Measurements from ENCODE around the gene DTD1. TPM values are rescaled to one million over a fixed set of nuclear protein-coding genes. Genes with fewer than 3 reads are reported as not detected.

Gene DTD1
- total RNA-seq, 3 donors from 2014 or later, result 24.1 to 34.6 (median 26.2) TPM

- DNase-seq (ENCODE audit: low spot score in 2 of 2), result no peak
- Histone ChIP-seq H3K4me3 (no peak overlapping the region), H3K27ac (no peak overlapping the region), H3K27me3 (no peaks in the 10 kb centered on the region), H3K36me3 (no peaks in the 10 kb centered on the region), H3K9me3 (no peaks in the 10 kb centered on the region), H3K4me1 (no peaks in the 10 kb centered on the region)
- intact Hi-C loops (cut with DNase I; ENCODE audit: low total_unique reads), result no loop called here
- TF ChIP-seq POLR2A (IDR thresholded peaks at IDR 0.05), result no peak
Measured at GRCh38 chr20:18721551-18722115, 133.8 kb downstream of the DTD1 start.

DNA sequence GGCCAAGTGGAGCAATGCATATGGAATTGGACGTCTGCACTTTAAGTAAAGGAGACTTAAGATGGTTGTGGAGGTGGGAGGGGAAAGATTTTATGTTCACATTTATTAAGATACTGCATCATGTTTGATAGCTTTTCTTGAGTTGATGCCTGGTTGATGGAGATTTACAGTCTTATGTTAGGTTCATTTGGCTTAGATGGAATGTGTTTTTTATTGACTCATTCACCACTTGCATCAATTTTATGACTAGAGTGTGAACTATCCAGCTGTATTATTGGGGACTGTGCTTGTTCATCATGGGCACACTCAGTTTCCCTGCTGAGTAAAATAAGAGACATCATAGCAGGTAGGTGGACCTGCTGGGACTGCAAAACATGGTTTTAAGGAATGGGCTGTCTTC lies 134.5 kb downstream of the DTD1 start:
- no peak for DNase-seq (ENCODE audit: low spot score in 2 of 2)
- Histone ChIP-seq H3K36me3 (no peaks in the 10 kb centered on the region), H3K9me3 (no peaks in the 10 kb centered on the region), H3K27me3 (no peaks in the 10 kb centered on the region), H3K4me1 (no peaks in the 10 kb centered on the region), H3K4me3 (no peak overlapping the region), H3K27ac (no peak overlapping the region)
- TF ChIP-seq POLR2AphosphoS5 (IDR thresholded peaks at IDR 0.05) (no peak), POLR2A (IDR thresholded peaks at IDR 0.05) (no peak)
- intact Hi-C loops (cut with DNase I; ENCODE audit: low total_unique reads), result no loop called here

GRCh38 chr20:18724077-18724476 lies 136.2 kb downstream of the DTD1 start:
- Histone ChIP-seq H3K36me3 (no peaks in the 10 kb centered on the region), H3K27ac (no peak overlapping the region), H3K27me3 (no peaks in the 10 kb centered on the region), H3K4me3 (no peak overlapping the region), H3K4me1 (no peaks in the 10 kb centered on the region), H3K9me3 (no peaks in the 10 kb centered on the region)
- TF ChIP-seq POLR2A (IDR thresholded peaks at IDR 0.05) (no peak), POLR2AphosphoS5 (IDR thresholded peaks at IDR 0.05) (no peak)
- TF ChIP-seq, protein P1, sequence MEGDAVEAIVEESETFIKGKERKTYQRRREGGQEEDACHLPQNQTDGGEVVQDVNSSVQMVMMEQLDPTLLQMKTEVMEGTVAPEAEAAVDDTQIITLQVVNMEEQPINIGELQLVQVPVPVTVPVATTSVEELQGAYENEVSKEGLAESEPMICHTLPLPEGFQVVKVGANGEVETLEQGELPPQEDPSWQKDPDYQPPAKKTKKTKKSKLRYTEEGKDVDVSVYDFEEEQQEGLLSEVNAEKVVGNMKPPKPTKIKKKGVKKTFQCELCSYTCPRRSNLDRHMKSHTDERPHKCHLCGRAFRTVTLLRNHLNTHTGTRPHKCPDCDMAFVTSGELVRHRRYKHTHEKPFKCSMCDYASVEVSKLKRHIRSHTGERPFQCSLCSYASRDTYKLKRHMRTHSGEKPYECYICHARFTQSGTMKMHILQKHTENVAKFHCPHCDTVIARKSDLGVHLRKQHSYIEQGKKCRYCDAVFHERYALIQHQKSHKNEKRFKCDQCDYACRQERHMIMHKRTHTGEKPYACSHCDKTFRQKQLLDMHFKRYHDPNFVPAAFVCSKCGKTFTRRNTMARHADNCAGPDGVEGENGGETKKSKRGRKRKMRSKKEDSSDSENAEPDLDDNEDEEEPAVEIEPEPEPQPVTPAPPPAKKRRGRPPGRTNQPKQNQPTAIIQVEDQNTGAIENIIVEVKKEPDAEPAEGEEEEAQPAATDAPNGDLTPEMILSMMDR (IDR thresholded peaks at IDR 0.05), result no peak
- intact Hi-C loops (cut with DNase I; ENCODE audit: low total_unique reads), result no loop called here
- no peak for DNase-seq (ENCODE audit: low spot score in 2 of 2)

DNA sequence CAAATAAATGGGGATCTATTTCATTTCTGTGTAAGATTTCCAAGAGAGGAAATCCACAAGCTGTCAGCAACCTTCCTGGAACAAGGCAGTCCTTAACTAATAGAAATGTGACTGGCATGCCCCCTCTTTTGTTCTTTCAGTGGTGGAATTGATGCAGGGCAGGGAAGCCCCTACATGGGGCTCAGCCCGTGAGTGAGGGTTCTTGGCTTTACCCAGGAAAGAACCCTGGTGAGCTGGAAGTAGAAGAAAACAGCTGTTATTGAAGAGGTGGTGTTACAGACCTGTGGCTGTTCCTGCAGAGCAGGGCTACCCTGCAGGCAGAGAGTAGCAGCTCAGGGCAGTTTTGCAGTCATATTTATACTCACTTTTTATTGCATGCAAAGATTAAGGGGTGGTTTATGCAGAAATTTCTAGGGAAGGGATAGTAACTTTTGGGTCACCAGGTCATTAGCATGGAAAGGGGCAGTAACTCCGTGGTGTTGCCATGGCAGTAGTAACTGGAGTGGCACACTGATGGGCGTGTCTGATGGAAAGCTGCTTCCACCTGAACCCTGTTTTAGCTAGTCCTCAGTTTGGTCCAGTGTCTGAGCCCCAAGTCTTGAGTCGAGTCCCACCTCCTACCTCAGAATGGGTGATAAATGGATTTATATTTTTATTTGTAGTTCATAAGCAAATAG lies 137.1 kb downstream of the DTD1 start:
- H3K4me1 ChIP-seq, result no peaks in the 10 kb centered on the region
- TF ChIP-seq POLR2AphosphoS5 (IDR thresholded peaks at IDR 0.05), result no peak
- TF ChIP-seq, protein P1 (IDR thresholded peaks at IDR 0.05), result no peak
- TF ChIP-seq POLR2A (IDR thresholded peaks at IDR 0.05), result no peak
- H3K36me3 ChIP-seq, result no peaks in the 10 kb centered on the region
- intact Hi-C loops (cut with DNase I; ENCODE audit: low total_unique reads), result no loop called here
- no peaks in the 10 kb centered on the region for H3K27me3 ChIP-seq
- no peaks in the 10 kb centered on the region for H3K9me3 ChIP-seq
- no peak overlapping the region for H3K4me3 ChIP-seq
- DNase-seq (ENCODE audit: low spot score in 2 of 2), result no peak
- no peak overlapping the region for H3K27ac ChIP-seq

- Histone ChIP-seq H3K9me3 (no peaks in the 10 kb centered on the region), H3K27me3 (no peaks in the 10 kb centered on the region), H3K36me3 (no peaks in the 10 kb centered on the region), H3K27ac (no peak overlapping the region), H3K4me3 (no peak overlapping the region), H3K4me1 (no peaks in the 10 kb centered on the region)
- no peak for TF ChIP-seq POLR2A (IDR thresholded peaks at IDR 0.05)
- TF ChIP-seq, protein P1 (IDR thresholded peaks at IDR 0.05), result no peak
- no peak for TF ChIP-seq POLR2AphosphoS5 (IDR thresholded peaks at IDR 0.05)
- intact Hi-C loops (cut with DNase I; ENCODE audit: low total_unique reads), result no loop called here
- no peak for DNase-seq (ENCODE audit: low spot score in 2 of 2)
Measured at GRCh38 chr20:18727032-18727508, 139.2 kb downstream of the DTD1 start.

DNA sequence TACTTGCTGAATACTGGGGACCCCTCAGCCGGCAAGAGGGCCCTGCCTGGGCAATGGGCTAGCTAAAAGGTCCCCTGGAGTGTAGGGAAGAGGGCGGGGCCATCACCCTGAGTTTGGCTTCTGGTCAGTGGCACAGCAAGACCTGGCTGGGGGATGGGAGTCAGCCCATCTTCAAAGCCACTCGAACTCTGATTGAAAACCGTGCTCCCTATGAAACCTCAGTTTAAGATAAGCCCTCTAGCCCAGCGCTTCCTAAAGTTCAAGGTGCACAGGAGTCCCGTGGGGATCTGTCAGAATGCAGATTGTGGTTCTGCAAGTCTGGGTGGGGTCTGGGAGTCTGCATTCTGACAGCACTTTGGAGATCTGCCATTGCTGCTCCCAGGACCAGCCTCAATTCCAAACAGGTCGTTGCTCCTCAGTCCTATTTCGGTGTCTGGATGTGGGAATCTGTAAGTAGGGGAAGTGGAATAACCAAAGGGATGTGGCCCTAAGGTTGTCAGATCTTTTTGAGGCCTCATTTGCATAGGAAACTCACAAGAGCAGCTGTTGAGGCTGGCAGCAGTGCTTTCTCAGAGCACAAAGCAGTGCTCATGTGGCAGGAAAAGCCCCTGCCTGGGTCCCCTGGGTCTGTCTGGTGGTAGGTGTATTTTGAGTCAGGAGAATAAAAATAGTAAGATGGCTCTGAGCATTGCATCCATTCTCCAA lies 140.5 kb downstream of the DTD1 start:
- Histone ChIP-seq H3K27me3 (no peaks in the 10 kb centered on the region), H3K9me3 (no peaks in the 10 kb centered on the region), H3K27ac (no peak overlapping the region), H3K36me3 (no peaks in the 10 kb centered on the region), H3K4me1 (no peaks in the 10 kb centered on the region), H3K4me3 (no peak overlapping the region)
- intact Hi-C loops (cut with DNase I; ENCODE audit: low total_unique reads), result no loop called here
- DNase-seq (ENCODE audit: low spot score in 2 of 2), result no peak
- no peak for TF ChIP-seq POLR2AphosphoS5 (IDR thresholded peaks at IDR 0.05)
- TF ChIP-seq, protein P1 (IDR thresholded peaks at IDR 0.05), result no peak
- TF ChIP-seq POLR2A (IDR thresholded peaks at IDR 0.05), result no peak

Measured in breast epithelium (tissue), 4 donors.